ENCODE results near the gene PTPRM. TPM values are rescaled to one million over a fixed set of nuclear protein-coding genes. Genes with fewer than 3 reads are reported as not detected.

The PTPRM gene
- polyA plus RNA-seq, 1 experiment, result 81.1 TPM

- Histone ChIP-seq H3K4me3 (ENCODE audit: low read depth, low read length) (no peak overlapping the region), H3K27me3 (ENCODE audit: control insufficient read depth, insufficient read depth, low read length) (peaks cover 2% of the 10 kb centered on the region), H3K9me3 (ENCODE audit: control insufficient read depth, insufficient read depth, low read length) (no peaks in the 10 kb centered on the region), H3K27ac (ENCODE audit: low read depth, low read length) (no peak overlapping the region)
- no peak for DNase-seq (ENCODE audit: low read depth, low spot score)
- ChIA-PET CTCF (interaction anchor here (1.4 kb wide), 1 partner anchor 8 kb away, joined by 5 read pairs; no protein-coding TSS in a partner anchor), POLR2A (no interaction called here)
- no peak for TF ChIP-seq CTCF (IDR thresholded peaks at IDR 0.05; ENCODE audit: low read depth, low read length)
These were observed 9.1 kb upstream of the PTPRM start for GRCh38 chr18:7557973-7558372.

GRCh38 chr18:7558769-7559168 lies 8.3 kb upstream of the PTPRM start:
- Histone ChIP-seq H3K4me3 (ENCODE audit: low read depth, low read length) (no peak overlapping the region), H3K9me3 (ENCODE audit: control insufficient read depth, insufficient read depth, low read length) (no peaks in the 10 kb centered on the region), H3K27ac (ENCODE audit: low read depth, low read length) (no peak overlapping the region), H3K27me3 (ENCODE audit: control insufficient read depth, insufficient read depth, low read length) (peaks cover 2% of the 10 kb centered on the region)
- POLR2A ChIA-PET, result no interaction called here
- no peak for TF ChIP-seq CTCF (IDR thresholded peaks at IDR 0.05; ENCODE audit: low read depth, low read length)
- DNase-seq (ENCODE audit: low read depth, low spot score), result no peak
- CTCF ChIA-PET, result interaction anchor here (1.4 kb wide), 1 partner anchor 8 kb away, joined by 5 read pairs; no protein-coding TSS in a partner anchor

- POLR2A ChIA-PET, result no interaction called here
These were observed 7.3 kb upstream of the PTPRM start for GRCh38 chr18:7559709-7560319.

GRCh38 chr18:7561909-7562460 lies 5.1 kb upstream of the PTPRM start:
- Histone ChIP-seq H3K9me3 (ENCODE audit: control insufficient read depth, insufficient read depth, low read length) (no peaks in the 10 kb centered on the region), H3K4me3 (ENCODE audit: low read depth, low read length) (no peak overlapping the region), H3K27ac (ENCODE audit: low read depth, low read length) (no peak overlapping the region), H3K27me3 (ENCODE audit: control insufficient read depth, insufficient read depth, low read length) (no peaks in the 10 kb centered on the region)
- DNase-seq (ENCODE audit: low read depth, low spot score), result no peak
- ChIA-PET POLR2A (no interaction called here), CTCF (no interaction called here)
- no peak for TF ChIP-seq CTCF (IDR thresholded peaks at IDR 0.05; ENCODE audit: low read depth, low read length)

More at GRCh38 chr18:7559709-7560319, 7.3 kb upstream of the PTPRM start:
- H3K27ac ChIP-seq (ENCODE audit: low read depth, low read length), result no peak overlapping the region
- TF ChIP-seq CTCF (IDR thresholded peaks at IDR 0.05; ENCODE audit: low read depth, low read length), result no peak
- H3K4me3 ChIP-seq (ENCODE audit: low read depth, low read length), result no peak overlapping the region
- peaks cover 2% of the 10 kb centered on the region for H3K27me3 ChIP-seq (ENCODE audit: control insufficient read depth, insufficient read depth, low read length)
- DNase-seq (ENCODE audit: low read depth, low spot score), result no peak
- CTCF ChIA-PET, result no interaction called here
- H3K9me3 ChIP-seq (ENCODE audit: control insufficient read depth, insufficient read depth, low read length), result no peaks in the 10 kb centered on the region

GRCh38 chr18:7562491-7562890 lies 4.6 kb upstream of the PTPRM start:
- no peak for TF ChIP-seq CTCF (IDR thresholded peaks at IDR 0.05; ENCODE audit: low read depth, low read length)
- POLR2A ChIA-PET, result no interaction called here
- CTCF ChIA-PET, result no interaction called here

More at GRCh38 chr18:7562491-7562890, 4.6 kb upstream of the PTPRM start:
- H3K27me3 ChIP-seq (ENCODE audit: control insufficient read depth, insufficient read depth, low read length), result no peaks in the 10 kb centered on the region
- no peak for DNase-seq (ENCODE audit: low read depth, low spot score)
- no peaks in the 10 kb centered on the region for H3K9me3 ChIP-seq (ENCODE audit: control insufficient read depth, insufficient read depth, low read length)
- no peak overlapping the region for H3K4me3 ChIP-seq (ENCODE audit: low read depth, low read length)
- no peak overlapping the region for H3K27ac ChIP-seq (ENCODE audit: low read depth, low read length)
